HS-27A (cell line): ENCODE results near the gene FUT6.

Source experiments
- DNase-seq: peaks from one replicate; pipeline ENCODE4 v3.0.0-alpha.2; 2012; ENCODE audit warnings: low read depth, missing footprints

FUT6 gene

DNA sequence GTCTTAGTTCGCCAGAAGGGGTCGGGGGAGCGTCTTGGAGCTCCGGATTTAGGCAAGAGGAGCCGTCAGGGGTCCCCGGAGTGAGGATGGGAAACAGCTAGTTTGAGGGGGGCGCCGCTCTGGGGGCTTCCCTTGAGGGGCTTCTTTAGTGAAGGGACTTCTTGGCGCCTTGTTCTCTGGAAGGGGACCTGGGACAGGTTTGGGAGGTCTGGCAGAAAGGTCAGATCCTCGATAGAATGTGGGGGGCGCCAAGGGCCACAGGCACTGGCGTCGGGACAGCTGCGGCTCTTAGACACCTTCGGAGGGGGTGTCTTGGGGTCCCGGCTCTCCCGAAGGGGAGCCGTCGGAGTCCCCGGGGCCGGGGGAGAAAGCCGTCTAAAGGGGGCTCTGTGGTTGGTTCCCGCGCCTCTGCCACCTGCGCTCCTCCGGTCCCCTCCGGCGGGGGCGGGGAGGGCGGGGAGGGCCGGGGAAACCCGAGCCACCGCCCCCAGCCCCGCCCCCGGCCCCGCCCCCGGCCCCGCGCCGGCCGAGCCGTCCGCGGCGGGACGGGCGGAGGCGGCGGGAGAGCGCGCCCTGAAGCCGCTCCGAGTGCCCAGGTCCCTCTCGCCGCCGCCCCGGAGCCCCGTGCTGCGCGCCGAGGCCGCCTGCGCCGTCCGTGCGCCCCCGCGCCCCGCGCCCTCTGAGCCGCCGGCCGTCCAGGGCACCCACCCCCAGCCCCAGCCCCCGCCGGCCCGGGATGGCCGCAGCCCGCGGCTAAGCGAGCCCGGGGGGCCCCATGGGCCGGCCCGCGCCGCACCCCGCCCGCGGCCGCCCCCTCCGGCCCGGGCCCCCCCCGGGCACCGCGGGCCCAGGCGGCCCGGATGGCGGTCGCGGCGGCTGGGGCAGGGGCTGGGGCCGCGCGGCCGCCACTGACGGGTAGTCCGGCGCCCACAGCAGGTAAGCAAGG lies 34.7 kb downstream of the FUT6 start, which contains the start of gene NRTN:
TSS of gene NRTN (plus strand) at position 552 of the 946 bp plus-strand sequence. CDS start 19,099 bp downstream, outside the sequence.
- no peak for DNase-seq

DNA sequence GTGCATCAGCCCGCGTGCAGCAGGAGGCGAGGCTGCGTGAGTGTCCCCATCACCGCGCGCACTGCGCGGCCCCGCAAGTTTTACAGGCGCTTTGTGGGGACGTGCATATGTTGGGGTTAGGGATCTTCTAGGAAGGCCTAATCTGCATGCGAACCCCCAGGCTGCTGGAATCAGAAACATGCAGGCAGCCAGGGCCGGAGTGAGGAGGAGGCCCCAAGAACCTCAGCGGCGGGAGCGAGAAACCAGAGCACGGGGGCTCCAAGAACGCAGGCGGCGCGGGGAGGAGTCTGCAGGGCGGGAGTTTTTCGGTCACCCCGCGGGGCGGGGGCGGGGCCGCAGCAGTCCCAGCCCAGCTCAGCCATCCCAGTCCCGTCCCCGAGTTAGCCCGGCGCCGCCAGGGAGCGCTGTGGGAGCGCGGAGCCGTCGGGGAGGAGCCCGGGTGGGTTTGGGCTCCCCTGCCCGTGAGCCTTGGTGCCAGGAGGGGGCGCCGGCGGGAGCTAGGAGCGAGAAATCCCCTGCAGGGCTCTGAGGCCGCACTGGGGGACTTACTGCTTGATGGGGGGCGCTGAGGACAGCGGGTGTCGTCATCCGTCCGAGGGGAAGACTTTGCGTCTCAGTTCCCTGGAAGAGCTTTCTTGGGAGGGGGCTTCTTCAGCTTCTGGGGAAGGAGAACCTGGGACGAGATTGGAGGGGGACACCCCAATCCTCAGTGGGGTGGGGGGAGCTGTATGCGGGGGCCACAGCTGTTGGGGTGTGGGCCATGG lies 35.6 kb downstream of the FUT6 start:
- DNase-seq: peak; percentile 50

DNA sequence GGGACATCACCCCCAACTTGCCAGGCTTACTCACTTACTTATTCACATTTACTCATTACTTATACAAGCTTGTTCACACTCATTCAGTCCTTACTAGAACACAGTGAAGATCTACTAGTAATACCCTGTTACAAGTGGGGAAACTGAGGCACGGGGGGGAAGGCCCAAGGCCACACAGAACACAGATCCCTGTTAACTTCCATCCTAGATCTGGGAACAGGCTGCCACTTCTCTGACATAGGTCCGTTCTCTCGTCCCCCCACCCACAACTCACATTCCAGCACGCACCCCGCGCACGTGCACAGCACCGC lies 36.1 kb downstream of the FUT6 start:
- DNase-seq: no peak

DNA sequence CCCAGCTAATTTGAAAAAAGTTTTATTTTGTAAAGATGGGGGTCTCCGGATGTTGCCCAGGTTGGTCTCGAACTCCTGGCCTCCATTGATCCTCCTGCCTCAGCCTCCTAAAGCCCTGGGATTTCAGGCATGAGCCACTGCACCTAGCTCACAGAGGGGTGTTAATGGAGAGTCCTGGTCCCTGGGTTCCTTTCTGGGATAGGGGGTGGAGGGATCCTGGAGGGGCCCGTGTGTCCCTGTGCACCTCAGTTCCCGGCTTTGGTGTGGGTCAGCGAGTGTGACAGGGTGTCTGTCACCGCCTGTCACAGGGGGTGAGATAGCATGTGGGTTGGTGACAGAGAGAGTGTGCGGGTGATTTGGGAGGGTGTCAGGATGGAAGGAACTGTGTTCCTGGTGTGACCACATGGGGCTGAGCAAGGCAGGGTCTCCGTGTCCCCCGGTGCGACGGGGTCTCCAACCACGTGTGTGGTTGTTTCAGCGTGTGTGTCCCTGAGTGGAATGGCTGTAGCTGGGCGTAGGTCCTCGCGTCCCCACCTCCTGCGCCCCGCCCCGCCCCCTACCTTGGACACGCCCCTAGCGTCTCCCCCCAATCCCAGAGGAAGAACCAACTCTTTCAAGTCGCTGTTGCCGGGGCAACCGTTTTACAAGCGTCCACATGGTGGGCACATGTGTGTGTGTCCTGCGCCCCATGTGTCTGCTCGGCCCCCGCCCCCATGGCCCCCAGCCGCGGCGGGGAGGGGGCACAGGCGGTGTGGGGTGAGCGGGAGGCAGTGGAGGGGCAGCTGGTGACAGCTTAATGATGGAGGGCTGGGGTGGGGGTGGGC lies 37.5 kb downstream of the FUT6 start:
- no peak for DNase-seq

DNA sequence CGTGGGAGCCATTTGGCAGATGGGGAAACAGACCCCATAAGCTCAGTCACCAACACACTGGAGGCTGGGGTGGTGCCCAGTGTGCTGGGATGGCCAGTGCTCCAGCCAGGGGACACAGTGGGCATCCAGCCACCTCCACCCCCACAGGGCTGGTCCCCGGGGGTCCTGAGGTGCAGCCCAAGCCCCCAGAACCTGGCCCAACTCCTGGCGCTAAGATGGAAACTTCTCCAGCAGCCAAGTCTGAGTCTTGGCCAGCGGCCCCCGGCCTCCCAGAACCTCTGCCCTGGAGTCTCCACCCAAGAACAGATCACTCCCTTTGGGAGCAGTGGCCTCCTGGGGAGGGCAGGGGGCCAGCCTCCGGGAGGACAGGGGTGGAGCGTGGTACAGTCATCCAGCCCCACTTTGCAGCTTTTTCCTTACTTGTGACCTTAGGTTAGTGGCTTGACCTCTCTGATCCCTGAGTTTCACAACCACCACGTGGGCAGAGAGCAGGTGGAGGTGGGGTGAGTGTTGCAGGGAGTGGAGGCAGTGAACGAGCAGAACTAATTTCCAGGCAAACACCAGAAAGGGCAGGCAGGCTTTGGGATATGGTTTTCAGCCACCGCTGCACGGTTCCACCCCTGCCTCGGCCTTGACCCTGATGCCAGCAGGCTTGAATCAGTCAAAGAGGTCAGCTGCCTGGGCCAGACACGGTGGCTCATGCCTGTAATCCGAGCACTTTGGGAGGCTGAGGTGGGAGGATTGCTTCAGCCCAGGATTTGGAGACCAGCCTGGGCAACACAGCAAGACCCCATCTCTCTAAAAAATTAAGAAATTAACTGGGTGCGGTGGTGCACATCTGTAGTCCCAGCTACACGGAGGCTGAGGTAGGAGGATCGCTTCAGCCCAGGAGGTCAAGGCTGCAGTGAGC lies 38.9 kb downstream of the FUT6 start:
- no peak for DNase-seq

DNA sequence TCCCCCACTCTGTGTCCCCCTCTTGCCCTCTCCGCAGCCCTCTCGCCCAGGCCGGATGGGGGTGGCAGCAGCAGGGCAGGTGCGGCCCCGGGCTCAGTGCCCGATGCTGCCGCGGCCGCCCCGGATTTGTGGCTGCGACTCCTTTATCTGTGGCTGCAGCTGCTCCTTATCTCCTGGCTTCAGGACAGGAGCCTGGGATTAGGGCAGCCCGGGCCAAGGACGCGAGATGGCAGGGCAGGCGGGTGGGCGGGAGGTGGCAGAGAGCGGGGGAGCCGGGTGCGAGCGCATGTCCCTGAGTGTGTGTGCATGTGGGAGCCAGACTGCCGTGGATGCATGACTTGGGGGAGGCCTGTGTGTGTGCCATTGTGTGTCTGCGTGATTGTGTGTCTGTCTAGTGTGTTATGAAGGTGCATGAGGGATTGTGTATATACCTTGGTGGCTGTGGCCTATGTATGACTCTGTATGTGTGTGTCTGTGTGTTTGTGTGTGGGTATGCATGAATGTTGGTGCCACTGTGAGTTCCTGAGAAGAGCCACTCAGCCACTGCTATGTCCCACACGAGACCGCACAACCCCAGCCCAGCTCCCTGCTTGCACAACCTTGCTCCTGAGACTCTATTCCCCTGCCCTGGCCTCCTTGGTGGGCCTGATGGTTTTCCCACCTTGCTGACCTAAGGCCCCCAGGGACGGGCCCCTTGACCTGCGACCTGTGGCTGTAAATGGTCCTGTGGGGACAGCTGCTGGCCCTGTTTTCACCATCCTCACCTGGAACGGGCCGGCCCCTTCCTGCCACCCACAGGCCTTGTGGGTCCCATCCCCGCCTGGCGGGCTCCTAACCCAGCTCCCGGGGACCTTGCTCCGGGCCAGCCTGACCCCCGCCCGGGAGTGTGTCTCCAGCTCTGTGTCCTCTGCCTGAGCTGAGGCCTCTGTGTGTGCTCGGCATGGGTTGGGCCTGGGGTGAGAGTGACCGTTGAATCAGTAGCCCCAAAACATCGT lies 40.0 kb downstream of the FUT6 start:
- no peak for DNase-seq

DNA sequence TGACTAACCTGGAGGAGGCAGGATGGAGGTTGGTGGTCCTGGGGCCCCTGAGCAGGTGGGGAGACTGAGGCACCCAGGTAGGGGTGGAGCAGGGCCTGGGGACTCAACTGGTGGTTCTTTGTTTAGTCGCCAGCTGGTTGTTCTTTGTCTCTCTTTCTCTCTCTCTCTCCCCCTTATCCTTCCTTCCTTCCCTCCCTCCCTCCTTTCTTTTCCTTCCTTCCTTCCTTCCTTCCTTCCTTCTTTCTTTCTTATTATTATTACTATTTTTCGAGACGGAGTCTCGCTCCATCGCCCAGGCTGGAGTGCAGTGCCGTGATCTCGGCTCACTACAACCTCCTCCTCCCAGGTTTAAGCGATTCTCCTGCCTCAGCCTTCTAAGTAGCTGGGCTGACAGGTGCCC lies 41.3 kb downstream of the FUT6 start:
- no peak for DNase-seq

DNA sequence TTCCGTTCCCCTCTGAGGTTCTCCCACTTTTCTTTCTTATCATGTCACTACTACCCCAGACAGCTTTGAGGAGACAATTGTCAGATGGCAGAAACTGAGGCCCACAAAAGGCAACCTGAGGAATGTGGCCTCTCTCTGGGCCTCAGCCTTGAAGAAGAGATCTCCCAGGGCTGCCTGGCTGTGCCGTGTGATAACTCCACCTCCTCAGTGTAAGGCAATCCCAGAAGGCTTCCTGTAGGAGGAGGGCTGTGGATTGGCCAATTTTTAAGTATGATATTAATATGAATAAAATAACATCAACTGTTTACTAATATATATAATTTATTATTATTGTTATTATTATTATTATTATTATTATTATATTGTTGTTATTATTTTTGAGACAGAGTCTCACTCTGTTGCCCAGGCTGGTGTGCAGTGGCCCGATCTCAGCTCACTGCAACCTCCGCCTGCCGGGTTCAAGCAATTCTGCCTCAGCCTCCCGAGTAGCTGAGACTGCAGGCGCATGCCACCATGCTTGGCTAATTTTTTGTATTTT lies 44.1 kb downstream of the FUT6 start:
- no peak for DNase-seq

DNA sequence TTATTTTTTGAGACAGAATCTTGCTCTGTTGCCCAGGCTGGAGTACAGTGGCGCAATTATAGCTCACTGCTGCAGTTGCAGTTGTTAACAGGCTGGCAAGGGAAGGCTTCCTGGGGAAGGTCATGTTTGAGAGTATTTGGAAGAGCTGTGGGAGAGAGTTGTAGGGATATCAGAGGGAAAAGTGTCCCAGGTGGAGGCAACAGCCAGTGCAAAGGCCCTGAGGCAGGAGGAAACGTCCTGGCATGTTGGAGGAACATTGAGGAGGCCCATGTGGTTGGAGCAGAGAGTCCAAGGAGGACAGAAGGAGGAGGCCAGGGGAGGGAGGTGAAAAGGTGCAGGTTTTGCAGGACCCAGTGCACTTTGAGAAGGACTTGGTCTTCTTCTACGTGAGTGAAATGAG lies 46.3 kb downstream of the FUT6 start:
- no peak for DNase-seq

DNA sequence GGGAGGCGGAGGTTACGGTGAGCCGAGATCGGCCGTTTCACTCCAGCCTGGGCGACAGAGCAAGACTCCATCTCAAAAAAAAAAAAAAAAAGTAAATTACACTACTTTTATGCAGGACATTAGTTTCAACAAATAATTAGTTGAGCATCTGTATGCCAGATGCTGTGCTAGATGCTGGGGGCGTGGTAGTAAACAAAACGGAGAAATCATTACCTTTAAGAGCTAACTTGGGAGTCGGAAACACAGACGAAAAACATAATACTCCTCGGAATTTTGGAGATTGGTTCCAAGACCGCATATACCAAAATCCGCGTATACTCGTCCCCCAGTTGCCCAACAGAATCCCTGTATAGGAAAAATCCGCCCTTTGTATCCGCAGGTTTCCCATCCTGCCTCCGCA lies 47.3 kb downstream of the FUT6 start:
- no peak for DNase-seq

DNA sequence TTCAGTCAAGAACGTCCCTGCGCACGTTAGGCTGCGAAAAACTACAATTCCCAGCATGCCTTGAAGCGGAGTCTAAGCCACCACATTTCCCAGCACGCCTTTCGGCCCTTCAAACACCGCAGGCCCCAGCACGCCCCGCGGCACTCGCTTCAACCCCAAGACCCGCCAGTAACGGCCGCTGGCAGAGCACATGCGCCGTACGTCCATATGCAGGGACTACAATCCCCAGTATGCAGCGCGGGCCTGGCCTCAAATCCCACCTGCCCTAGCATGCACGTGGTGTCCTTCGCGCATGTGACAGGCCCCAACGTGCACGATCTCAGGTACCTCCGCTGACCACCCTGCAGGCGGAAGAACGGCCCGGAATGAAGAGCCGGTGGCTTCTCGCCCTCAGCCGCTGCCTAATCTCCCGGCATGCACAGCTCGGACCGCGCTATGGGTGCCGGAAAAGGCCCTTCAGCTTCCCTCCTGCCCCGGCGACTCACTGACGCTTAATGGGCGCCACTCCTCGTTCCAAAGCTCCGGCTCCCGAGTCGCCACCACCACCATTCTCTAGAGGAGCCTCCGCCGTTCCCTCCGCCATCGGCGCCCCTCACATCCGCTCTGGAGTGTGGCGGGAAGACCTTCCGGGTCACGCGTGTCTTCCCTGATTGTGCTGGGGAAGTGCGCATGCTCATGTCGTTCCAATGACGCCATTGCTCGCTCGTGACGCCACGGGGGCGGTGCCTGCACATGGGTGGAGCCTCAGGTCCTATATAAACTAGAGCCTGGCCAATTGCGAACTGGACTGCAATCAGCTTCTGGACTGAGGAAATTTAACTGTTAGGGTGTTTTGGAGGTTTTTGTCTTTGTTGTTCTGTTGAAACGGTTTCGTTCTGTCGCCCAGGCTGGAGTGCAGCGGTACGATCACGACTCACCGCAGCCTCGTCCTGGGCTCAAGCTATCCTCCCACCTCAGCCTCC lies 48.7 kb downstream of the FUT6 start, which contains the start of gene DUS3L:
TSS of gene DUS3L (minus strand) at position 605 of the 962 bp plus-strand sequence. CDS start at position 583, 22 bp downstream.
- DNase-seq: peak; percentile 87

DNA sequence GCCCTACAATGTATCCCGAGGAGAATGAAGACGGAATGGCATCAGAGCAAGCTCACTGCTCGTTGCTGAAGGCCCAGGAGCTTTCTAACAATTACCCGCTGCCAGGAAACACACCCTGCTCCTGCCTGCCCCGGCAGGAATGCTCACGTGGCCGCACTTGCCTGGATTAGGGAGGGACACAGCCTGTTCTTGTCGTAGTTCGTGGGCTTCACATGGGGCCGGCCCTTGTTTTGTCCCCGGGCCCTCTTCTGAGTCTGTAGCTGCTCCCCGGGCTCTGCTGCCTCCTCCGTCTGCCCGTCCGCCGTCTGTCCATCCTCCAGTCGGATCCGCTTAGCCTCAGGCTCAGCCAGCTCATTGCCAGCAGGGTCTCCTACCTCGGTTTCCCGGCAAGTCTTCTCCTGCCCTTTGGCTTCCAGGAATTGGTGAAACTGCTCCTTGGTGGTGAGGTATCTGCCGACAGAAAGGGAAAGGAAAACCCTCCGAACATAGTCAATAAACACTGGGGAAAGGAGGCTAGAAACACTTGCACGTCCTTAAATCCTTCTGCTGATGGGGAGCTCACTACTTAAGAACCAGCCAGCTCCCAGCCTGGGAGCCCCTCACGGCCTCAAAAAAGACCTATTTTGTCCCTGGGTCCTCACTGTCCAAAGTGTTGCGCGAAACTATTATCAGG lies 49.5 kb downstream of the FUT6 start:
- DNase-seq: no peak

DNA sequence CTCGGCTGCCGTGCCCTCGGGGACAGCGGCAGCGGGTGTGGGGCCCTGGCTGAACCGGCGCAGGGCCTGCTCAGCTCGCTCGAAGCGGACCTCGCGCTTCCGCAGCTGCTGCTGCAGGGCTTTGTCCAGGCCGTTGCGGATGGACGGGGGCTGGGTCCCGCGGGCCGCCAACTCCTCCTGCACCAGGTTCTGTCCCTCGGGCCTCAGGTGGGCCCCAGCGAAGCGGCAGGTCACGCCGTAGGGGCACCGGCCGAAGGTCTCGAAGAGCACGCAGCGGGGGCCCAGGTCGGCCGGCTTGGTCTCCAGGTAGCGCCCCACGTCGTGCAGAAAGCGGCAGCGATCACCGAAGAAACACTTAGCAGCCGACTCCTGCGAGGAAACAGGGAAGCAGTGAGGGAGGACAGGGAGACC lies 50.1 kb downstream of the FUT6 start:
- no peak for DNase-seq

DNA sequence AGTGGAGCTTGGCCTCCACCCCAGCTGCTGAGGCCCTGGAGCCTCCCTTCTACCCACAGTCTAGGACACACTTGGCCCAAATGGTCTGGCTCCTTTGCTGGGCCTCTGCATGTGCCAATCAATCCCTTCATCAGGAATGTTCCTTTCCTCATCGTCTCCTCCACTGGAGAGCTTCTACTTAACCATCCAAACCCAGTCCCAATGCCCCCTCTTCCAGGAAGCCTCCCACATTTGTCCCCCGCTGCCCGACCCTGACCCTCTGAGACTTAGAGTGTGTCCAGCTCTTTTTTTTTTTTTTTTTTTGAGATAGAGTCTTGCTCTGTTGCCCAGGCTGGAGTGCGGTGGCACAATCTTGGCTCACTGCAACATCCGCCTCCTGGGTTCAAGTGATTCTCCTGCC lies 51.1 kb downstream of the FUT6 start:
- DNase-seq: no peak

DNA sequence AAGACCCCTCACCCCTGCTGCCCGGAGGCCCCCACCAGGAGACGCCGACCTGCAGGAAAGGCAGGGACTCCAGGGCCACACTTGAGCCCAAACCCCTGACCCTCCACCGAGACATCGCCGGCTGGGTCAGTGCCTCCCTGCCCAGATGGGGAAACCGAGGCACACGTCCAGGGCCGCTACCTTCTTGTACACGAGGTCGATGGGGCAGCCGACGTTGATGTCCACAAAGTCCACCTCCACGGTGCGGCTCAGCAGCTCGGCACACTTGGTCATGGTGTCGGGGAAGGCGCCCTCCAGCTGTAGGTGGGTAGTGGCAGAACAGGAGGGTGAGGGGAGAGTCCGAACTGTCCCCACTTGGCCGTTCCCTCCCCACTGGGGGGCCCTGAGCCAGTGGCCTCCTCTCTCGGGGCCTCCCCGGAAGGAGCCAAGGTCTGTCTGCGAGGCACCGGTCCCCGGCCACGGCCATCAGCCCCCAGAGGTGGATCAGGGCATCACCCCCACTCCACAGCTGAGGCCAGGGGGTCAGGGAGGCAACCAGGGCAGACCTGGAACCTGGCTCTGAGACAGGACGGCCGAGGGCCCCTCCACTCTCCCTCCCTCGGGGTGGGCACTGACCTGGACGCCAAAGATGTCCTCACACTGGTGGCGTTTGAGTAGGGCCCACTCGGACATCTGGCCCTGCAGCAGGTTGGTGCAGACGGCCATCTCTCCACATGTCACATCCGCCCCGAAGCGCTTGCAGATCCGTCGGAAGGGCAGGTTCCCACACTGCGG lies 51.9 kb downstream of the FUT6 start:
- no peak for DNase-seq

DNA sequence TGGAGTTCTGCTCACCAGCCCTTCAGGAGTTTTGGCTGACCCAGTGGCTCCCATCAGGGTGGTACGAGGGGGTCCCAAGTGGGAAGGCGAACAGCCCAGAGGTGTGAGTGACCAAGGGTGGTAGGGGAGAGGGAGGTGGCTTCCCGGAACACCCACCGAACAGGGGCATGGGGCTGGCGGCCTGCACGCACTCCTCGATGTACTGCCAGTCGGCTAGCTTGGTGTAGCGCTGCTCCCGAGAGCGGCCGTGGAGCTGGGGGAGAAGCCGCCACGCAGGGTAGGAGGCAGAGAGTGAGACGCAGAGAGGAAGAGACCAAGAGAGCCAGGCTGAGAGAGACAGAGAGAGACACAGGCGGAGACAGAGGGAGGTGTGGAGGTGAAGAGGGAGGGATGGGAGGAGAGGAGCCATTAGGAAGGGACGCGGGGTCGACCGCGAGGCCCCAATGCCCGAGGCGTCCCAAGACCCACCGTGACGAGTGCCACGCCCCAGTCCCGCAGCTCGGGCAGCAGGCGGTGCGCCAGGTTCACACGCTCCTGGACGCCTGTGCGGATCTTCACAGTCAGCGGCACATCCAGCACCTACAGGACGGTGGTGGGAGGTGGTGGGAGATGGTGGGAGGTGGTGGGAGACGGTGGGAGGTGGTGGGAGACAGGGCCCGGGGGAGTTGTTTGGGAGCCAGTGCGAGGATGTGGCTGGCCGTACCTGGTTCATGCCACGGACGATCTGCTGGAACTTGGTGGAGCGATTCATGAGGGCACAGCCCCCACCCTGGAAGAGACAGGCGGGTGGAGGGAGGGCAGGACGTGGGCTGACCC lies 52.7 kb downstream of the FUT6 start:
- DNase-seq: no peak
